ENCODE measurements around the gene ADAMTS2.

Gene ADAMTS2

GRCh38 chr5:179266291-179267070, 78.8 kb downstream of the ADAMTS2 start:
- TF ChIP-seq, protein P1, sequence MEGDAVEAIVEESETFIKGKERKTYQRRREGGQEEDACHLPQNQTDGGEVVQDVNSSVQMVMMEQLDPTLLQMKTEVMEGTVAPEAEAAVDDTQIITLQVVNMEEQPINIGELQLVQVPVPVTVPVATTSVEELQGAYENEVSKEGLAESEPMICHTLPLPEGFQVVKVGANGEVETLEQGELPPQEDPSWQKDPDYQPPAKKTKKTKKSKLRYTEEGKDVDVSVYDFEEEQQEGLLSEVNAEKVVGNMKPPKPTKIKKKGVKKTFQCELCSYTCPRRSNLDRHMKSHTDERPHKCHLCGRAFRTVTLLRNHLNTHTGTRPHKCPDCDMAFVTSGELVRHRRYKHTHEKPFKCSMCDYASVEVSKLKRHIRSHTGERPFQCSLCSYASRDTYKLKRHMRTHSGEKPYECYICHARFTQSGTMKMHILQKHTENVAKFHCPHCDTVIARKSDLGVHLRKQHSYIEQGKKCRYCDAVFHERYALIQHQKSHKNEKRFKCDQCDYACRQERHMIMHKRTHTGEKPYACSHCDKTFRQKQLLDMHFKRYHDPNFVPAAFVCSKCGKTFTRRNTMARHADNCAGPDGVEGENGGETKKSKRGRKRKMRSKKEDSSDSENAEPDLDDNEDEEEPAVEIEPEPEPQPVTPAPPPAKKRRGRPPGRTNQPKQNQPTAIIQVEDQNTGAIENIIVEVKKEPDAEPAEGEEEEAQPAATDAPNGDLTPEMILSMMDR (IDR thresholded peaks at IDR 0.05) = no peak

DNA sequence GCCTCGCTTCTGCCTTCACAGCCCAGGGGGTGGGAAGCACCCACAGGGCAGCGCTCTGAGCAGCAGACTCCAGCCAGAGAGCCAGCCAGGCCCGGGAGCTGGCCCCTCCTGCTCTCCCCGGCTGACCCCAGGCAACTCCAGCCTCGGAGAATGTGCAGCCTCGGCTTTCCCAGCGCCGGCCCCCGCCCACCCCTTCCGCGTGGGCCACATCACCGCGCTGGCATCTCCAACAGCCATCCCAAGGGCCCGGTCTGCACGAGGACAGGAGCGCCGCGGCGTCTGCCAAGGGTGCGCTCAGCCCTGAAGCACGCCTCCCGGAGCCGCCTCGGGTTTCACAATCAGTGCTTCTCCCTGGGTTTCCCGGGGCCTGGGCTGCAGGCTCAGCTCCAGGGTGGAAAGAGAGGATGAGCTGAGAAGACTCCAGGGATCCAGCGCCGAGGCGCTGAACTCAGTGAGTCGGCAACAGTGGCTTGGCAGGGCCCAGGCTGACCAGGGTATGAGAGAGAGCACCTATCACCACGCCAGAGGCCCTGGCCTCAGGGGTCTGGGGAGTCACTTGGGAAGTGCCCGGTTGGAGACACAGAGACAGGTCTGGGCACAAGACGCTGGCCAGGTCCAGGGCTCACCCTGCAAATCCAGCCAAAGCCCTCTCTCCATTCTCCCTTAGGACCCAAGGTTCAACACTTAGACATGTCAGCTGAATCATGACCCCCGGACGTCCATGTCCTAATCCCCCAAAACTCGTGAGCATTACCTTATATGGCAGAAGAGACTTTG, 79.6 kb downstream of the ADAMTS2 start:
- TF ChIP-seq, protein P1 (IDR thresholded peaks at IDR 0.05) = no peak

- TF ChIP-seq, protein P1 (IDR thresholded peaks at IDR 0.05) = no peak
Measured at GRCh38 chr5:179264783-179265513, 80.3 kb downstream of the ADAMTS2 start.

DNA sequence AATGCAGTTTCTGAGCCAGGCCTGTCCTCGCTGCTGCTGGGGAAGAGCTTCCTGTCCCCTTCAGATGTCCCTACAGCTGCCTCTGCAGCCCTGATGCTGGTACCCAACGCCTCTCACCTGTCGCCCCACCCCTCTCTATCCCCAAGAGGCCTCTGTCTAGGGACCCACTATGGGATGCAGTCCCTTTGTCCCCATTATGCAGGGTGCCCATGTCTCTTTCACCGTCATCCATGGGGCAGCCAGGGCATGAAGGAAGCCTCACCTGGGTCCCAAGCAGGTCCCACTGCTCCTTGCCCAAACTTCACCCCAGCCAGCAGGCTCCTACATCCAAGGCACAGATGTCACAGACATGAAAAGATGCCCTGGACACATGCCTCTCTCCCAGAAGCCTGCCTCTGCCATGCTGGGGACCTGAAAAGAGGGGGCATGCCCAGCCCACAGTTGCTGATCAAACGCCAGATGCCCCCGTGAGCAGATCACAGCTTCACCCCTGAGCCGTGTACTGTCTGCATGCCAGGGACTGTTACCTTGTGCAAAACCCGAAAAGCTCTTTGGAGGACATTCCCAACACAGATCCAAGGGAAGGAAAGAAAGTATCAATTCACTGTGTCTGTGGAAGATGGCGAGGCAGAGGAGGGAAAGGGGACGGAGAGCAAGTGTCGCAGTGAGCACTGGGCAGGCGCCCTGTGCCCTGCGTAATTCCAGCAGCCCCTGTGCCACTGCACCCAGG, 81.0 kb downstream of the ADAMTS2 start:
- TF ChIP-seq, protein P1 (IDR thresholded peaks at IDR 0.05) = no peak

DNA sequence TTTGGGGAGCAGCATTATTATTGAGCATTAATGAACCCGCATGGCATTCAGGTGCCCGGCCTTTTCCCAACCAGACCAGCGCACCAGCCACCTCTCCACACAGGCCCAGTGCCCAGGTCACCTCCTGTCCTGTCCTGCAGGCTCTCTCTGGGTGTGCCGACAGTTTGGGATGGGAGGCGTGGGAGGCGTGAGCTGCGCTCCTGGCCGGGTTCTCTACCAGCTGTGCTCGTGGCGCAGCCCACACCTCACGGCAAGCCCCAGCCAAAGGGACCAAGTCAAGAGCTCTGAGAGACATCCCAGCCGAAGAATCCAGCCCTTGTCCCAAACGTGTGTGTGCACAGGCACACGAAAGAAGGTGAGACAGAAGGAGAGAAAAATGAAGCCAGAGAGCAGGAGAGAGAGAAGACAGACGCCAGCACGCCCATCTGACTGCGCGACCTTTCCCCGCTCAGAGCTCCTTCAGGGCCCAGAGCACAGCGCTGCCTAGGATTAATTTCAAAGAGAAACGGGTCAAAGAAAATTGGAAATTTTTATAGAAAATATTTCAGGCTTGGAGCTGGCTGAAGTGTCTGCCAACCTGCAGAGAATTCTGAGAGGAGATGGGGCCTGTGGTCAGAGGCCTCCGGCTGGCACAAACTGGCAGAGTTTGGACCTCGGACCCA, 81.7 kb downstream of the ADAMTS2 start:
- TF ChIP-seq, protein P1 (IDR thresholded peaks at IDR 0.05) = no peak

GRCh38 chr5:179262126-179262920, 82.9 kb downstream of the ADAMTS2 start:
- TF ChIP-seq, protein P1 (IDR thresholded peaks at IDR 0.05) = no peak

Measured in LNCAP (cell line).